NCI-H1436 (cell line): Measurements from ENCODE around the gene GFI1B.
"Not testable (repeated sequence)": the region's sequence is repeated elsewhere in the genome, so short reads cannot be mapped to it uniquely, and the experiment has no call there.

Experiments used
- DNase-seq: peaks from one replicate; lab custom pipeline; 2025; lab: John Stamatoyannopoulos, UW

GFI1B gene

GRCh38 chr9:132978451-132979131 lies at the start of gene GFI1B:
TSS of gene GFI1B (plus strand) at chr9:132978694. CDS start at chr9:132986679, 7,985 bp downstream.
- no peak for DNase-seq

GRCh38 chr9:132931178-132931735 lies 47.2 kb upstream of the GFI1B start:
- DNase-seq: no peak

- DNase-seq: no peak
Observed at GRCh38 chr9:132935026-132935425, 43.5 kb upstream of the GFI1B start.

- no peak for DNase-seq
Observed at GRCh38 chr9:132937463-132937901, 41.0 kb upstream of the GFI1B start.

- no peak for DNase-seq
Observed at GRCh38 chr9:132939169-132939568, 39.3 kb upstream of the GFI1B start.

- DNase-seq: no peak
Observed at GRCh38 chr9:132942541-132943182, 35.8 kb upstream of the GFI1B start.

GRCh38 chr9:132943651-132944293 lies 34.7 kb upstream of the GFI1B start:
- no peak for DNase-seq

- peak; percentile 95 for DNase-seq
Observed at GRCh38 chr9:132944294-132945185, 34.0 kb upstream of the GFI1B start, which contains the start of gene TSC1. TSS of gene TSC1 (minus strand) at chr9:132944616. CDS start at chr9:132928872, 15,744 bp downstream.

GRCh38 chr9:132945186-132946130 lies 33.0 kb upstream of the GFI1B start:
- no peak for DNase-seq

GRCh38 chr9:132946211-132946610 lies 32.3 kb upstream of the GFI1B start:
- DNase-seq: no peak

- no peak for DNase-seq
Observed at GRCh38 chr9:132946631-132947295, 31.7 kb upstream of the GFI1B start.

- DNase-seq: no peak
Observed at GRCh38 chr9:132947756-132948155, 30.7 kb upstream of the GFI1B start.

- no peak for DNase-seq
Observed at GRCh38 chr9:132948482-132949050, 29.9 kb upstream of the GFI1B start.

- no peak for DNase-seq
Observed at GRCh38 chr9:132949709-132950108, 28.8 kb upstream of the GFI1B start.

GRCh38 chr9:132955123-132955522 lies 23.4 kb upstream of the GFI1B start:
- no peak for DNase-seq

- no peak for DNase-seq
Observed at GRCh38 chr9:132955768-132956167, 22.7 kb upstream of the GFI1B start.

GRCh38 chr9:132957805-132958204 lies 20.7 kb upstream of the GFI1B start:
- DNase-seq: no peak

GRCh38 chr9:132961002-132961401 lies 17.5 kb upstream of the GFI1B start:
- DNase-seq: no peak

- no peak for DNase-seq
Observed at GRCh38 chr9:132965478-132965877, 13.0 kb upstream of the GFI1B start.

GRCh38 chr9:132967908-132968307 lies 10.6 kb upstream of the GFI1B start:
- not testable (repeated sequence) for DNase-seq
